ENCODE results near the gene CCDC169.

The CCDC169 gene

DNA sequence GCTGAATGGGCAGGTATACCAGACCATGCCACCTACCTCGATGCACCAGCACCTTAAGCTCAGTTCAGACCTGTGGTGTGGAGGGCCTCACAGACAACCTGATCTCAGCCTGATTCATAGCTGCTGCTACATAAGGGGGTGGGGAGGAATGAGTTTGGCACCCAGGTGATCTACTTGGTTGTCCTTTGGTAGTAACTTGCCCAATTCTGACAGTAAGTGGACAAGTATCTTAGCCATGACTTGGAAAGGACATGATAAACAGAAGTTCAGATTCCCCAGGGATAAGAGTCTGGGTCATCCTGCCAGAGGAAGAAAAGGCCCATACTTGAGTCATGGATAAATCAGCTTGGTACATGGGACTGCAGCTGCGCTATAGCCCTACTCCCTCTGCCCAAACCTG lies 54.9 kb downstream of the CCDC169 start:
- no peak for DNase-seq (ENCODE audit: low read depth)

DNA sequence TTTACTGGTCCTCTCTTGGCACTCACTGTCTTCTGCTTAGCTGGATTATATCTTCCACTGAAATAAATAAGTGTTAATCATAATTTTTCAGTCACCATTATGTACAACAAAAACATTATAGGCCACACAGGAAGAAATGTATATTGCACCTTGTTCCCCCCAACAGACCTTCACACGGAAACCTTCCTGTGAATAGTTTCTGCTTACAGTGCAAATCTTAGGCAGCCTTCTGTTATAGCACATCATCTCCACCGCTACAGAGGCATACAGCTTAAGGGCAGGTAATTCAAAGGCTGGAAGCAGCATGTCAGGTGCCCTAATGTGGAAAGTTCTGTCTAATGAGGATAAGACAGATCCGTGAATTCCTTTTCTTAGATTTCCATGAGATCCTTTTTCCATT lies 66.4 kb downstream of the CCDC169 start:
- no peak for DNase-seq (ENCODE audit: low read depth)

- DNase-seq (ENCODE audit: low read depth), result no peak
Observed at GRCh38 chr13:36224730-36225129, 72.9 kb downstream of the CCDC169 start.

GRCh38 chr13:36219883-36220282 lies 77.7 kb downstream of the CCDC169 start:
- DNase-seq (ENCODE audit: low read depth), result no peak

- no peak for DNase-seq (ENCODE audit: low read depth)
Observed at GRCh38 chr13:36217456-36217855, 80.2 kb downstream of the CCDC169 start.

DNA sequence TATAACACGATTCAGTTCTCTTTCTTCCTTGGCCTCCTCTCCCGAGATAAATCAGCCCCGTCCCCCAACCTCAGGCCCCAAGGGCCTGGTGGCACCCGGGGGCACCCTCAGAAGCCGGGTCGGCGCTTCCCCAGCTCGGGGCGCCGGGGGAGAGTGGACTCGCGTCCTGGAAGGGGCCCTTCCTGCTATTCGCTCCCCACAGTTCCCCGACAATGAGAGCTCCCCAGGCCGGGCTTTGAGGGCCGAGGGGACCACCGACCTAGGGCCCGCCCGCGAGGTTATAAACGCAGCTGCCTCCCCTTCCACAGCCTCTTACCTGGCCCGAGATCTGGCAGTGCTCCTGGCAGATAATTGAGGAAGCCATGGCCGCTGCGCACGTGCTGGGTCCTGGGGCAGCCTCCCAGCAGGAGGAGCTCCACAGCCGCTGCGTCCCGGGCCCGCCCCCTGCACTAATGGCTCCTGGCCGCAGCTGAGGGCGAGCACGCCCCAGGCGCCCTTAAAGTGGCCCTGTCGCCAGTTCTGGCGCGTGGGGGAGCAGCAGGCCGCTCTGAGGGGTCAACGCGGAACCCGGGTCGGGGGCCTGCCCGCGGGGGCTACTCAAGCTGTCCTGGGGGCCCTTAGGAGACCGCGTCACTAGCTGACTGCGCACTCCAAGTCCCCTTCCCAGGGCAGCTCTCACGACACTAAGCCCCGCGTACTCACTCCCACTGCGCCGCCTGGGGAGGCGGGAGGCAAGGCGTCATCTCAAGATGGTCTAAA lies 83.3 kb downstream of the CCDC169 start, which contains the start of gene SOHLH2:
Gene SOHLH2, minus strand, starts transcription at position 394 of the 759 bp plus-strand sequence. Its CDS starts 30 bp downstream, at position 364.
- DNase-seq (ENCODE audit: low read depth), result no peak

DNA sequence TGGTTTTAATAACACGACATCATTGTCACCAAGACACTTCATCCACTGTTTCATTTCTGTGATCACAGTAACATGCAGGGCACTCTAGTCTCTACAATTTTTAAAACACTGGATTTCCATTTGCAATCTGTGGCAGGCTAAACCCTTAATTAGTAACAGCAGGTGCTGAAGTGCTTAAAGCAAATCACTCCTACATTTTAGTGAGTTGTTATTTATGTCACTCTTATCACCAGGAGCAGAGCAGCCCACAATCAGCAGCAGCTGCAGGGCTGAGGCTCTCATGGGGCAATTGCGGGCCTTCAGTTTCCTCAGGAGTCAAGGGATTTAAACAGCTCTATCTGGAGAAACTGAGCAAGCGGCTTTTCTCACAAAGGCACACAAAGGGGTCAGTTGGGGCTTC lies 84.8 kb downstream of the CCDC169 start:
- no peak for DNase-seq (ENCODE audit: low read depth)

GRCh38 chr13:36211567-36211966 lies 86.0 kb downstream of the CCDC169 start:
- DNase-seq (ENCODE audit: low read depth), result no peak

- DNase-seq (ENCODE audit: low read depth), result no peak
Observed at GRCh38 chr13:36210738-36211137, 86.9 kb downstream of the CCDC169 start.

- DNase-seq (ENCODE audit: low read depth), result no peak
Observed at GRCh38 chr13:36207672-36208071, 89.9 kb downstream of the CCDC169 start.

DNA sequence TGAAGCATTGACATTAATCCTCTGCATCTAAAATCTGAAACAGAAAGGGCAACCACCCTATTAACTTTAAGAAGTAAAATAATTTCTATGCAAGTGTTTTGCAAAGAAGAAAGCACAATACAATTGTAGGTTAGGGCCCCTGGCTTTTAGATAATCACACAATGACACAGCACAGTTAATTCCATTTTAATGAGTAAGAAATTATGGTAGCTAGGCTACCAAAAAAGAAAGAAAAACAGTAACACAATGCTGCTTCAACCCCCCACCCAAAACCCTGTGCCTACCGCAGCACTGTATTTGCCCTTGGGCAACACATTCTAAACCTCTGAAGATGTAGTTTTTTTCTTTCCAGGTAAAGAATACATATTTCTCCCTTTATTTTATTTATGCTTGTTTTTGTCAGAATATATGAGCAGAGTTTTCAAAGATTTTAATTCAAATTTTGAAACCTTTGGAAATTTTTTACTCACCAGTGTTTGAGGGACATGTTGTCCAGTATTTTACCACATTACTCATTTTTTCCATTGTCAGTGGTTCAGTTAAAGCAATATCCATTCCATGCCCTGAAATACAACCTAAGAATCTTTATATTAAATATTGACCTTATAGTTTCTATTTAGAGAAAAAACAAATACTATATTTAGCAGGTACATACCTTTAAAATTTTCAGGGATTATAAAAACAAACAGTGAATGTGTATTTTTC lies 104.3 kb downstream of the CCDC169 start:
- DNase-seq (ENCODE audit: low read depth), result no peak

GRCh38 chr13:36192166-36192565 lies 105.4 kb downstream of the CCDC169 start:
- DNase-seq (ENCODE audit: low read depth), result no peak

- DNase-seq (ENCODE audit: low read depth), result no peak
Observed at GRCh38 chr13:36190771-36191170, 106.8 kb downstream of the CCDC169 start.

GRCh38 chr13:36188441-36188840 lies 109.2 kb downstream of the CCDC169 start:
- no peak for DNase-seq (ENCODE audit: low read depth)

- no peak for DNase-seq (ENCODE audit: low read depth)
Observed at GRCh38 chr13:36183901-36184300, 113.7 kb downstream of the CCDC169 start.

Measured in HS-5 (cell line).